Erythroblast (primary cell): Measurements from ENCODE around the gene PLEKHS1.

Experiments
- DNase-seq, 2 experiments: peaks; one replicate each; lab custom pipeline; 2025; lab: John Stamatoyannopoulos, UW
- GATA1 ChIP-seq: IDR thresholded peaks from 2 replicates; pipeline ENCODE4 v1.6.1; 2011; ENCODE audit warnings: low read depth, mild to moderate bottlenecking, control low read depth, low read length, moderate library complexity
- POLR2A ChIP-seq: IDR thresholded peaks from 2 replicates; pipeline ENCODE4 v1.6.1; 2011; ENCODE audit warnings: mild to moderate bottlenecking, low read length

PLEKHS1 gene

GRCh38 chr10:113720386-113720785, 31.1 kb upstream of the PLEKHS1 start:
- TF ChIP-seq POLR2A (no peak), GATA1 (no peak)
- DNase-seq: no peak

- no peak for TF ChIP-seq POLR2A
- no peak for DNase-seq
Observed at GRCh38 chr10:113732160-113732881, 19.2 kb upstream of the PLEKHS1 start.

GRCh38 chr10:113732966-113733365, 18.5 kb upstream of the PLEKHS1 start:
- TF ChIP-seq GATA1 (no peak), POLR2A (no peak)
- no peak for DNase-seq

- TF ChIP-seq GATA1 (no peak), POLR2A (no peak)
- no peak for DNase-seq
Observed at GRCh38 chr10:113733635-113734034, 17.8 kb upstream of the PLEKHS1 start.

GRCh38 chr10:113735913-113736312, 15.6 kb upstream of the PLEKHS1 start:
- TF ChIP-seq GATA1 (no peak), POLR2A (no peak)
- no peak for DNase-seq

GRCh38 chr10:113736576-113736975, 14.9 kb upstream of the PLEKHS1 start:
- no peak for TF ChIP-seq POLR2A
- TF ChIP-seq GATA1: no peak
- DNase-seq: no peak

GRCh38 chr10:113739031-113739430, 12.5 kb upstream of the PLEKHS1 start:
- no peak for TF ChIP-seq POLR2A
- no peak for TF ChIP-seq GATA1
- no peak for DNase-seq

- TF ChIP-seq GATA1: no peak
- TF ChIP-seq POLR2A: no peak
- no peak for DNase-seq
Observed at GRCh38 chr10:113739577-113739976, 11.9 kb upstream of the PLEKHS1 start.

GRCh38 chr10:113740850-113741249, 10.6 kb upstream of the PLEKHS1 start:
- TF ChIP-seq POLR2A (no peak), GATA1 (no peak)
- no peak for DNase-seq

GRCh38 chr10:113742466-113742865, 9.0 kb upstream of the PLEKHS1 start:
- TF ChIP-seq POLR2A: no peak
- no peak for DNase-seq

- peak in 1 of 2 experiments; percentile 28 for DNase-seq
- TF ChIP-seq POLR2A (no peak), GATA1 (no peak)
Observed at GRCh38 chr10:113743594-113743993, 7.9 kb upstream of the PLEKHS1 start.

- TF ChIP-seq GATA1: no peak
- no peak for TF ChIP-seq POLR2A
- DNase-seq: no peak
Observed at GRCh38 chr10:113745374-113745773, 6.1 kb upstream of the PLEKHS1 start.

GRCh38 chr10:113746217-113746957, 5.1 kb upstream of the PLEKHS1 start:
- TF ChIP-seq GATA1 (no peak), POLR2A (no peak)
- no peak for DNase-seq

- DNase-seq: no peak
- no peak for TF ChIP-seq GATA1
- TF ChIP-seq POLR2A: no peak
Observed at GRCh38 chr10:113752553-113752952, 1.1 kb downstream of the PLEKHS1 start.

- DNase-seq: no peak
- TF ChIP-seq POLR2A: no peak
- no peak for TF ChIP-seq GATA1
Observed at GRCh38 chr10:113753020-113753692, 1.7 kb downstream of the PLEKHS1 start.
